Measurements from ENCODE around the gene APBA2.

DNA sequence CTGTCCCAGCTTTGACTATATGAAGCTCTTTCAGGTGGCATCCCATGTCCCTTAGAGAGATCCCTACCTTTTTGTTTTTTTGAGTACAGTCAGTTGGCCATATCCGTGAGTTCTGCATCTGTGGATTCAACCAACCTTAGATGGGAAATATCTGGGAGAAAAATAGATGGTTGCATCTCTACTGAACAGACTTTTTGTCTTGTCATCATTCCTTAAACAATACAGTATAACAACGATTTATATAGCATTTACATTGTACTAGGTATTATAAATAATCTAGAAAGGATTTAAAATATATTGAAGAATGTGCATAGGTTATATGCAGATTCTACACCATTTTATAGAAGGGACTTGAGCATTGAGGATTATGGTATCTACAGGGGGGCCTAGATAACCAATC, 65.1 kb downstream of the APBA2 start:
- TF ChIP-seq, protein P1, sequence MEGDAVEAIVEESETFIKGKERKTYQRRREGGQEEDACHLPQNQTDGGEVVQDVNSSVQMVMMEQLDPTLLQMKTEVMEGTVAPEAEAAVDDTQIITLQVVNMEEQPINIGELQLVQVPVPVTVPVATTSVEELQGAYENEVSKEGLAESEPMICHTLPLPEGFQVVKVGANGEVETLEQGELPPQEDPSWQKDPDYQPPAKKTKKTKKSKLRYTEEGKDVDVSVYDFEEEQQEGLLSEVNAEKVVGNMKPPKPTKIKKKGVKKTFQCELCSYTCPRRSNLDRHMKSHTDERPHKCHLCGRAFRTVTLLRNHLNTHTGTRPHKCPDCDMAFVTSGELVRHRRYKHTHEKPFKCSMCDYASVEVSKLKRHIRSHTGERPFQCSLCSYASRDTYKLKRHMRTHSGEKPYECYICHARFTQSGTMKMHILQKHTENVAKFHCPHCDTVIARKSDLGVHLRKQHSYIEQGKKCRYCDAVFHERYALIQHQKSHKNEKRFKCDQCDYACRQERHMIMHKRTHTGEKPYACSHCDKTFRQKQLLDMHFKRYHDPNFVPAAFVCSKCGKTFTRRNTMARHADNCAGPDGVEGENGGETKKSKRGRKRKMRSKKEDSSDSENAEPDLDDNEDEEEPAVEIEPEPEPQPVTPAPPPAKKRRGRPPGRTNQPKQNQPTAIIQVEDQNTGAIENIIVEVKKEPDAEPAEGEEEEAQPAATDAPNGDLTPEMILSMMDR (IDR thresholded peaks at IDR 0.05; ENCODE audit: low read depth, low read length), result no peak
- TF ChIP-seq EZH2phosphoT487 (IDR thresholded peaks at IDR 0.05; ENCODE audit: low read depth), result no peak
